GM21367 (cell line): ENCODE results near the gene CSTF3.

Experiments
- ATAC-seq: cut with Tn5 transposase; IDR thresholded peaks from one replicate; pipeline ENCODE4 v1.9.1; 2021; ENCODE audit not compliant: unreplicated experiment

Gene CSTF3

DNA sequence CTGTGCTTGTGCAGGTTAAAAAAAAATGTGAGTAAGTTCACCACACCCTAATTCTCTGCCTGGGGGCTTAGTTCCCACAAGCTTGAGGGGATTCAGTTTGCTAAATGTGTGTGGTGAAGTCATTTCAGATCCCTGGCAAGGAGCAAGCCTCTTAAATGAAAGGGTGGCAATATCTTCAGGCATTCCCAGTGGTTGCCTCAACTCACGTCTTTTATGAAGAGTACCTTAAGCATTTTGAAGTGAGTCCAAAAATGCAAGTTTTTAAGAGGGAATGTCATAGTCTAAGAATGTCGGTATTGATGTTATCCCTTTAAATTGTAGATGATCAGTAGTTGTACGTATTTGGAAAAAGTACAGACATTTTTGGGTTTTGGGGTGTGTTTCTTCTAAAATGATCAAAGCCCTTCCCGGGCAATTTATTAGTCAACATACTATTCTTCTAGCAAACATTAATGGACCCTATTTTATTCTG, 117.0 kb downstream of the CSTF3 start:
- no peak for ATAC-seq

DNA sequence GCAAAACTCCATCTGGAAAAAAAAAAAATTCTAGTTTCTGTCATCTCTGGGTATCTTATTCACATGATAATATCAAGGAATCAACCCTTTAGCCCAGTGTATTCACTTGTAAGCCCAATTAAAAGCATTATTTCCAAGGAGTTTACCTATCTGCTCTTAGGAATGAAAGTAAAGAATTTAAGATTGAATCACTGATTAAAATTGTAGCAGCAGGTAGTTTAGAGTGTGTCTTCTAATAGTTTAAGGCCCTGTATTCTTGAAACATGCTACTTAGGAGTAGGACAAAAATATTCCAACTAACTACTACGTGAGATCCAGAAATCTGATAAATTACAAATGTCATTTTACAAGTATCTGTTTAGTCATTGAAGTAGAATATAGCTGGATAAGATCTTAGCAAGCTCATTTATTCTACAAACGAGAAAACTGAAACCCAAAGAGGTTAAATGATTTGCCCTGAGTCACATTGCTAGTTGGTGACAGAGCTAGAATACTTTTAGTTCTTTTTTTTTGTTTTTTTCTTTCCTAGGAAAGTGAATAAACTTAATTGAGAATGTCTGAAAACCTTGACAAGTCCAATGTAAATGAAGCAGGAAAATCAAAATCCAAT, 118.0 kb downstream of the CSTF3 start:
- ATAC-seq = no peak

DNA sequence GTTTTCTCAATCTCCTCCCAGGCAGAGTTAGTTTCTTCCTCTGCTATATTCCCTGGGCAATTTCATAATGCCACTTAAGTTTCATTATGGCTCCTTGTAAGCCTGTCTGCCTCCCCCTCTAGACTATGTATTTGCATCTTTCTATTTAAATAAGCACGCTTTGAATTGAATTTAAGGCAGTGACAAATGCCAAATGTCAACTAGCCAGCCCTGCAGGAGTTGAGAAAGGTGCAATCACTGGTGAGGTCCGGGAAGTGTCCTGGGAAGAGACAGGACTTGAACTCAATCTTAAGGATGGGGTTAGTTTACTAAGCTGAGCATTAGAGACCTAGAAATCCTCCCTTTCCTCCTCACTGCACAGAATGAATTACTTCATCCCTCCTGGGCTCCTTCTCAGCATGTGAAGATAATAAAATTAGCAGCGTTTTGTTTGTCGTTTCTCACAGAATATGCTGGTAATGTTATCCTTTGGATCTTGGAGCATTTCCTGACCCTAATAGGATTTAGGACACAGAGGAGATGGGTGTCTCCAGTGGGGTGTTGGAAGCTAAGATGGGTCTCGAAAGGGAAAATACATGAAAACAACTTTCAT, 120.3 kb downstream of the CSTF3 start:
- no peak for ATAC-seq

DNA sequence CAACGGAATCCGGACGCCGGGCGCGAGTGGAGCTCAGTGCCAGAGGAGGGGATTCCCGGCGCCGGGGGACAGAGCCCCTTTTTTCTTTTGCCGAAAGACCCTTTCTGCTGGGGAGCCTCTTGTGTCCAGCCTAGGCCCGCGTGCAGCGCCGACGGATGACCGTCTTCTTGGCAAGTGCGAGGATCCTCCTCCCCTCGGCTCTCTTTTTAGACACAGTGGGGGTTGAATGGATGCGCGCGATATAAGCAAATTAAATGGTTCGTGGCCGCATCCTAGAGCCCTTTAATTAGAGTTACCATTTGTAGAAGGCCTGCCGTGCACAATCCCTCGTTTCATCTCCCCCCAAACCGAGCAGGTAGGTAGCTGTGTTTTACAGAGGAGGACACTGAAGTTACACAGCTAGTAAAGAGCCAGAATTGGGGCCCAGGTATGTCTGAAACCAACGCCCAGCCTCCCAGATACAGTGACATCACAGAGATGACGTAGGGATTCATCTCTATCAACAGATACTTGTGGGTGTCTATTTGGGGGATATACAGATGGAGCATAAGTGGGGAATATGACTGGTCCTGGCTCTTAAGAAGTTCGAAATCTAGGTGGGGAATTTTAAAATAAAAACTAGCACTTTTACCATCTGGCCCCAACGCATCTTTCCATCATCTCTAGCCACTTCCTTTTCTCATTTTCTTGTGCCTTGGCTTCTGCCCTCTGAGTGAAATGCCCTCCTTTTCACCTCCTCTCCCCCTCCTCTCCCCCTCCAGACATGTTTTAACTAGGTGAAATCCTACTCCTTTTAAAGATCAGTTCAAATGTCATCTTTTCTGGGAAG, 121.0 kb downstream of the CSTF3 start:
- ATAC-seq = peak; percentile 26

DNA sequence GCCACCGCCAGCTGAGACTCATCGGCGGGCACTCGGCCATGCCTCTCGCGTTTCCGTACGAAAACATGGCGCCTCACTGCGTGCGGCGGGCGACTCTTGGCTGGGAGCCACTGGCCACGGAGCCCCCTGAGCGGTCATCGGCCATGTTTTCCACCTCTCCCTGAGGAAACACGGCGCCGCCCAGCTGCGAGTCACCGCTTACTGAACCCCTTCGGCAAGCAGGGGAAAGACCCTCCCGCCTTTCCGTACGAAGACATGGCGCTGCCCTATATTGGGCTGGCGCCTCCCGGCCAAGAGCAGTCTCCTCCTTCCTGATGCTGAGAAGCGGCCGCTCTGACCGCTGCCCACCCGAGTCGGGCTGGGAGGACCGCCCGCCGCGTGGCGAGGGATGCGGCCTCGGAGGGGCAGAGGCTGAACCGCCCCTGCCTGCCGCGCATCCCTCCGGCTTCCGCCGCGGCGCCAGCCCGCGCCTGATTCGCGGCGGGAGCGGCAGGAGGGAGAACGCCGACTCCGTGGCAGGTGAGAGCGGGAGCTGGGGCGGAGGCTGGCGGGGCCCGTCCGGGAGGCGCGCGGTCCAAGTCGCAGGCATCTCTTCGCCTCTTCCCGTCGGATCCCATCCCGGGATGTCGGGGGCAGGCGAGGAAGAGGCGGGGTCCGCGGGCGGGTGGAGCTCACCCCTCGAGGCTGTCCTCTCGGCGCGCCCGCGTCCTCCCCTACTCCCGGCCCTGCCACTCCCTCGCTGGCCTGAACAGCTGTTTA, 121.8 kb downstream of the CSTF3 start, which contains the start of gene TCP11L1:
Gene TCP11L1 (plus strand): TSS at position 299 of the 759 bp plus-strand sequence. CDS start 4,202 bp downstream, outside the sequence.
- peak; percentile 77 for ATAC-seq

DNA sequence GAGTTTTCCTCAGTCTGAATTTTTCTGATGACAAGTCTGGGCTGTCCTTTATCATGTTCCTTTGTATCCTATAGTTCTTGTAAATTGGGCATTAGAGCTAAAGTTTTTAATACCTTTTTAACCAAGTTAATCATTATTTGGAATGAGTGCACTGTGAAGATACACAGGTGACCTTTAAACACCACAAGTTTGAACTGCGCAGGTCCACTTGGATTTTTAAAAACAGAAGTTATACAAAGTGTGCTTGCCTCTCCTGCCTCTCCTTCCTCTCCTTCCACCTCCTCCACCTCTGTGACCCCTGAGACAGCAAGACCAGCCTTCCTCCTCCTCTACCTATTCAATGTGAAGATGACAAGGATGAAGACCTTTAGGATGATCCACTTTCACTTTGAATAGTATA, 126.3 kb downstream of the CSTF3 start:
- no peak for ATAC-seq
